DMS114 treated with DMSO at 0.1 percent for 48 hours (cell line): ENCODE measurements around the gene P4HTM.
A peak's percentile ranks its signal among the peaks of the same experiment; 100 is the strongest.

Source experiments
- DNase-seq: peaks from one replicate; lab custom pipeline; 2025; ENCODE audit not compliant: unreplicated experiment; lab: John Stamatoyannopoulos, UW

P4HTM gene

GRCh38 chr3:48982686-48983085 is 7.4 kb upstream of the P4HTM start:
- DNase-seq, result no peak

- no peak for DNase-seq
Measured at GRCh38 chr3:48983096-48983495, 6.9 kb upstream of the P4HTM start.

DNA sequence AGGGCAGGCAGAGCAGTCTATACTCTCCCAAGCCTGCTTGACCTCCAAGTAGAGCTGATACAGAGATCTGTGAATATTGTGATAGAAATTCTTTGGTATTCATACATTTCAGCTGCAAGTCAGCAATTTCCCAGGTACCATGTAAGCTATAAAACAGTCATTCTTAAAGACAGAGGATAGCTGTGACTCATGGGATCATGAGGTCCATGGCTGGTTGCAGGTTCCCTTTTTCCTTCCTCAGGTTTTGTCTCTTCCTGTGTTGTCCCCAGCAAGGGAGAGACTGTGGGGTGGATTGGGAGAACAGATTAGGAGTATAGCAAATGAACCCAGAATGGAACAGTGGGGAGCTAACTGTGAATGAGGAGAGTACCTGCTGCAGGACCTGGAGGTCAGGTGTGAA is 5.4 kb upstream of the P4HTM start:
- DNase-seq, result no peak

DNA sequence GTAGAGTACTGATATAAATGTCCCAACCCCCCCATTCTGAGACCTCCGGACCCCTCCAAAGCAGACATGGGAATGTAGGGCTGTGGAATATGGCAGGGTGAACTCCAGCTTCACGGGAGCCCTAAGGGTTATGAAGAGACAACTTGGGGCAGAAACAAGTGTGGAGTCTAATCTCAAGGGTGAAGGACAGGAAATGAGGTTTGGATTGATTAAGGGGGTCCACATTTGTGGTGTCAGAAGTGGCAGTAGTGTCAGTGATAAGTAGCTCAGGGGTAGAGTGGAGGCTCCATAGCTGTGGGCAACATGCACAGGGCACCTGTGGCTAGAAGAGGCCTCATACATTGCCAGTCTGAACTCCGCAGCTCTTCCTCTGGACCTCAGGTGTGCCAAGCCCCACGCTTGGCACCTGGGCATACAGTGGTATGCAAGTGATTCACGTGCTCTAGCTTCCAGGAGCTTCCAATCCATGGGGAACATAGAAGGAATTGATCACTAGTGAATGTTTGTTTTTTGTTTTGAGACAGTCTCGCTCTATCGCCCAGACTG is 4.1 kb upstream of the P4HTM start:
- DNase-seq, result no peak

- DNase-seq, result no peak
Measured at GRCh38 chr3:48989126-48989795, 780 bp upstream of the P4HTM start.

- peak; percentile 17 for DNase-seq
Measured at GRCh38 chr3:48990636-48991469, 812 bp downstream of the P4HTM start.

GRCh38 chr3:48991851-48992545 is 2.0 kb downstream of the P4HTM start:
- DNase-seq, result no peak

DNA sequence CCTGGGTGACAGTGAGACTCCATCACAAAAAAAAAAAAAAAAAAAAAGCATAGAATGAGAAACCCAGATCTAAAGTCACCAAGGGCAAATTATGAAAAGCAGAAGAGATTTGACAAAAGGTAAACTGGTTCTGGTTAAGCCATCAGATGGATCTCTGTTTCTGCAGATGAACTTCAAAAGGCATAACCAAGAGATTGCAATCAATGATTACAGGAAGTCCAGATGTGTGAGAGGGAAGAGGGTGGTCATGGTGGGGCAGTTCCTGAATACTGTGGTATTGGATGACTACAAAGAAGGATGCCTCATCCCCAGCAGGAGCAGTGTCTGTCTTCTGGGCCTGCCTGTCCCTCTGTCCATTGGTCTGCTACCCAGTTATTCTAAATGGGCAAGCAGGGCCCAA is 3.8 kb downstream of the P4HTM start:
- DNase-seq, result no peak

DNA sequence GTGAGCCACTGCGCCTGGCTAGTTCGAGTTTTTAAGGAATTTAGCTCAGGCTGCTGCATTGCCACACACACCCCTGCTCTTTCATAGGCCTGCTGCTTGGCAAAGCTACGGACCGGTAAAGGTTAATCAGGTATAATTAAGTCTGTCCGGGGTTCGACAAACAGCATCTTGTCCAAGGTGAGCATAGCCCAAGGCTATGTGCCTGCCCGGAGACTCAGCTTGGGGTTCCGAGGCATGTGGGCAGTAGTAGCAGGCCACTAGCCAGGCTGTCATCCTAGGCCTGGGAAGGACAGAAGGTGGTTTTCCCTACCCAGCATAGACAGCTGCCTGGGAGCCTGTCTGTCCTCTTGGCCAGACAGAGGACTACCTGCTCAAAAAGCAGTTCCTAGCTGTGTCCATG is 6.6 kb downstream of the P4HTM start:
- DNase-seq, result no peak

GRCh38 chr3:48997102-48997635 is 7.1 kb downstream of the P4HTM start:
- DNase-seq, result no peak

DNA sequence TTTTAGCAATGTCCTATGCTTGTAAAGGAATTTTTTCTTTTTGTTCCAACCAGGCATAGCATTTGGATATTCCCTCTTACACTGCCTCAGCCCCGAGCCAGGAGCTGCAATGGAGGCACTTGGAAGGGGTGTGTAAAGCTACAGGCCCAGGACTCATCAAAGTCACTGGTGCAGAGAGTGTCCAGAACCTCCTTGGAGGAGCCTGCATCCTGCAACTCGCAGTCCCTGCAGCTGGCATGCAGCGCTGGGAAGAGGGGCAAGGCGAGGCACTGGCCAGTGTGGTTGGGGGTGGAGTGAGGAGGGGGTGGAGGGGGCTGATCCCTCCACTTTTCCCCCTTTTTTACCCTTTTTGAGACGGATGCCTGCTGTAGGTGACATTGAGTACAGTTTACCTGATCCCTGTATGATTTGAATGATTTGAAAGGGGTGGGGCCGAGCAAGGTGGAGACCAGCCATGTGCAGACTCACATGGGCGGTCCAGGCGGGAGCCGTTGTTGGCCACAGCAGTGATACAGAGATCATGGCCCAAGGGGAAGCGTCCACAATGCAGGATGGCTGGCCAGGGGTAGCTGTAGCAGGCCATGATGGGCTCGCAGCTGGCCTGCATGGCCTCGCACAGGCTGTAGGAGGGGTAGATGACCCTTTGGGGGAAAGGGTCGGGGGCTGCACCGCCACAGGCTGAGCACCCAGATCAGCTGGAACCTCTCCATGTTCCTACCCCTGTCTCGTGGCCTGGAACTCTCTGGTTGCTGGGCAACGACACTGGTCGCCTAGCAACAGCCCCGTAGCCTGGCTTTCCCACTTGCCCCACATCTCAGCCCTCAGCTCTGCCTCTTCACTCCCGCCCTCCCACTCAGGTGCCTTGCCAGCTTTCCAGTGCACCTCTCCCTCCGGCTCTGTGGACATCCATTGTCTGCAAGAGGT is 7.9 kb downstream of the P4HTM start:
- no peak for DNase-seq

- DNase-seq, result no peak
Measured at GRCh38 chr3:48999085-48999858, 9.2 kb downstream of the P4HTM start.

DNA sequence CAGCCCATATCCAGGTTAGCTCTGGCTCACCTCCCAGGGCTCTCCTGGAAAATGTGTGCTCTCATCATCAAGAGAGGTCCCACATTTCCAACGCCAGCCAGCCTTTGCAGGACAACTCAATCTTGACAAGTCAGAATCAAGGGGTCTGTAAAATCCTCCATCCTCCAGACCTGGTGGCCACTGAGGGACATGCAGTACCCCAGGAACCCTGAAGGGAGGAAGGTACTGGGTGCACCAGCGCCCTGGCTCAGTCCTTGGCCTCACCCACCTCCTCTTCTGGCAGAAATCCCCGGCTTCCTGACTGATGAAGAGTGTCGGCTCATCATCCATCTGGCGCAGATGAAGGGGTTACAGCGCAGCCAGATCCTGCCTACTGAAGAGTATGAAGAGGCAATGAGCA is 11.1 kb downstream of the P4HTM start:
- no peak for DNase-seq

- no peak for DNase-seq
Measured at GRCh38 chr3:49004352-49005302, 14.6 kb downstream of the P4HTM start.

- DNase-seq, result no peak
Measured at GRCh38 chr3:49005303-49005680, 15.3 kb downstream of the P4HTM start.

DNA sequence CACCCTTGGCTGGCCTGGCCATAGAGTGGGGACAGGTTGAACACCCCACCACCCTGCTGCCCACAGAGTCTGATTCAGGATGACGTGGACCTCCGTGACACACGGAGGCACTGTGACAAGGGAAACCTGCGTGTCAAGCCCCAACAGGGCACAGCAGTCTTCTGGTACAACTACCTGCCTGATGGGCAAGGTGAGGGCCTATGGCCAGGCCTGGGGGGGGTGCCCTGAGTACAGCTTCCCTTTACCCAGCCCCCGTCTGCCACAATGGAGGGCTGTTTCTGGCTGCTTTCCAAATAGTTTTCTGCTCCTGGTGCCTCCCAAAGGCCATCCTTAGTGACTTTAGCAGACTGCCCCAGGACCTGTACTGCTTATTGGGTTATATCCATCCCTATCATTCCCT is 16.0 kb downstream of the P4HTM start:
- no peak for DNase-seq

GRCh38 chr3:49006408-49007067 is 16.5 kb downstream of the P4HTM start:
- no peak for DNase-seq
